NOMO-1 (cell line): ENCODE data around the gene BICD2.

ENCODE experiments used
- DNase-seq, 2 experiments: peaks; one replicate each; lab custom pipeline; 2025; ENCODE audit not compliant: unreplicated experiment in 2 of 2; lab: John Stamatoyannopoulos, UW

Gene BICD2

GRCh38 chr9:92728831-92729734 is 35.5 kb downstream of the BICD2 start:
- DNase-seq, result peak; percentile 7 to 36

GRCh38 chr9:92727716-92728700 is 36.6 kb downstream of the BICD2 start:
- DNase-seq, result no peak

GRCh38 chr9:92726971-92727715 is 37.5 kb downstream of the BICD2 start:
- no peak for DNase-seq

- DNase-seq, result no peak
Observed at GRCh38 chr9:92726348-92726747, 38.3 kb downstream of the BICD2 start.

- DNase-seq, result no peak
Observed at GRCh38 chr9:92725766-92726165, 38.9 kb downstream of the BICD2 start.

GRCh38 chr9:92725266-92725545 is 39.4 kb downstream of the BICD2 start:
- DNase-seq, result no peak

DNA sequence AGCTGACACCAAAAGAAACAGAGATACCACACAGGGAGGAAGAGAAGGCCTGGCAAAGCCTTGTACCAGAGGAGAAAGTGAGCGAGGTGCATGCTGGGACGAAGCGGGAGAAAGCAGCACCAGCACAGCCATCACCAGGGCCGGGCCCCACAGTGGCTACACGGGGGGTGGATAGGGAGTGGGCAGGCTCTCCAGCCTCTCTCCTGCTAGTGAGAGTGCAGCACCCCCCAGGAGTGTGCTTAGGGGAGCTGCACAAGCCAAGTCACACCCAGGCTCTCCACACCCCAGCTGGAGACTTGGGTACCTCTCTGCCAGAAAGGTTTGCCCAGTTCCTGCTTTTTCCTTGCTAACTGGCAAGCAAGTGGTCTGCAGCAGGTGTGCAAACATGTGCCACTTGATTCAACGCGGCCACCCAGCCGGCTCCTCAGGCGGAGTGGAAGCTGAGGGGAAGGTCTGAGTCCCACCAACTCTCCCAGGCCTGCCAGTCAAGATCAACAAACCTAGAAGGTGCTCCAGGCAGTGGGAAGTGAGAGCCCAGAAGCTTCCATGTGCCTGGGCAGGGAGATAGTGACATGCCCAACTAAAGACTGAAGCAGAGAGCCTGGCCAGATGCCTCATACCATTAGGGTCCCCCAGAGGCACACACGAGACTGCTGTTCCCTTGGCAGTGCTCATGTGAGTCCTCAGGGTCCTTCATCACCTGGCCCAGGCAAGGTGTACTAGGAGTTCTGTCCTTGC is 39.9 kb downstream of the BICD2 start:
- DNase-seq, result no peak

- no peak for DNase-seq
Observed at GRCh38 chr9:92723801-92724323, 40.8 kb downstream of the BICD2 start.

DNA sequence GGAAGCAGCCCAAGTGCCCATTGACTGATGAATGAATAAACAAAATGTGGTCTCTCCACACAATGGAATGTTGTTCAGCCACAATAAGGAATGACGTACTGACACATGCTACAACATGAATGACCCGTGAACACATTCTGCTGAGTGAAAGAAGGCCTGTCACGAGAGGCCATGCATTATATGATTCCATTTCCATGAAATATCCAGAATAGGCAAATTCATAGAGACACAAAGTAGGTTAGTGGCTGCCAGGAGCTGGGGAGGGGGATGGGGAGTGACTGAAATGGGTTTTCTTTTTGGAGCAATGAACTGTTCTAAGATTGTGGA is 41.4 kb downstream of the BICD2 start:
- DNase-seq, result no peak

GRCh38 chr9:92722386-92723298 is 42.0 kb downstream of the BICD2 start:
- no peak for DNase-seq

GRCh38 chr9:92721548-92721947 is 43.1 kb downstream of the BICD2 start:
- DNase-seq, result no peak

DNA sequence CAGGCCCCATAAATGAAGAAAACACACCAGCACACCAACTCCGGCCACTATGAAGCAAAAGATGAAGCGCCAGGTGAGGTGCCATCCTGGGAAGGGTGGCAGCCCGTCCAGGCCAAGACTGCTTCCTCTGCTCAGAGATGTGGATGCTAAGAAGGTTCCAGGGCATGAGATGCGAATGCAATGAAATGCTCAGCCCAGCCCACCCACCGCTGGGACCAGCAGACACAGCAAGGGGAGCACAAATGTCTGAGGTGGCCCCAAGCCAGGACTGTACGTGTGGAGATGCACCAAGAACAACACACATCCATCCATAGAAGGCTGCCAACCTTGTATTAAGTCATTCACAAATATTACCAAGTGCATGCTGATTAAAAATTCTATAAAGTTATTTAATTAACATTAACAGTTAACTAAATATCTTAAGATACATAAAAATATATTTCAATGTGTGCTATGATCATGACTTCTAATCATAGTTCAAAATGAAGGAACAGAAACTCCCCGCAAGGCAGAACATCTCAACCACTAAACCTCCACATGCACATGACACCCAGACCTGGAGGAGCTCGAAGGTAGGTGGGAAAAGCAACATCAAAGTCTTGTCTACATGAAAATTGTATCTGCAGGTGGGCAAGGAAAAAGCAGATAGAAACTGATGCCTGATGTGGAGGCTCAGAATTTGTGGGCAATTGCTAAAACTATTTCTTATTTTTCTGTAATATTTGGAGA is 43.7 kb downstream of the BICD2 start:
- DNase-seq, result peak in 1 of 2 experiments; percentile 34

GRCh38 chr9:92720209-92720765 is 44.3 kb downstream of the BICD2 start:
- no peak for DNase-seq

- no peak for DNase-seq
Observed at GRCh38 chr9:92719028-92719647, 45.5 kb downstream of the BICD2 start.

- DNase-seq, result no peak
Observed at GRCh38 chr9:92718086-92719001, 46.3 kb downstream of the BICD2 start.

GRCh38 chr9:92717201-92718085 is 47.2 kb downstream of the BICD2 start:
- DNase-seq, result no peak
